GM03348 (cell line): Measurements from ENCODE around the gene GP5.

Experiments used
- DNase-seq: peaks from one replicate; pipeline ENCODE4 v3.0.0; 2012; ENCODE audit warnings: low spot score

Gene GP5

GRCh38 chr3:194376241-194376560 is 22.9 kb downstream of the GP5 start:
- DNase-seq, result no peak

GRCh38 chr3:194375473-194376240 is 23.4 kb downstream of the GP5 start:
- DNase-seq, result no peak

DNA sequence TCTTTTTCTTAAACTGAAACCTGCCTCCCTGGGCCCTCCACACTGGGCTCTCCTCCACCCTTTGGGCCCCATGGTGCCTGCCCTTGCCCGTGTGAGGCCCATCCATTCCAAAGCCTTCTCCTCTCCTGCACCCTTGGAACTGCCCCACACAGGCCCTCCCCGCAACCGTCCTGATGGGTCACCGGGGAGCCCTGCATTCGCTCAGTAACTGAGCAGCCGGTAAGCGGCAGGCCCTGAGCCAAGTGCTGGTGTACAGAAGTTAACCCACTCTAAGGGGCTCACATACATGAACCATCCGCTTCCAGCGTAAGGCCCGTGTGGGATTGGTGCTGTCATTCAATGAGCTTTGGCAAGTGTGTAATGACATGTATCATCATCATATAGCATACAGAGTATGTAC is 24.1 kb downstream of the GP5 start:
- DNase-seq, result no peak

- DNase-seq, result no peak
Observed at GRCh38 chr3:194373899-194374298, 25.2 kb downstream of the GP5 start.

DNA sequence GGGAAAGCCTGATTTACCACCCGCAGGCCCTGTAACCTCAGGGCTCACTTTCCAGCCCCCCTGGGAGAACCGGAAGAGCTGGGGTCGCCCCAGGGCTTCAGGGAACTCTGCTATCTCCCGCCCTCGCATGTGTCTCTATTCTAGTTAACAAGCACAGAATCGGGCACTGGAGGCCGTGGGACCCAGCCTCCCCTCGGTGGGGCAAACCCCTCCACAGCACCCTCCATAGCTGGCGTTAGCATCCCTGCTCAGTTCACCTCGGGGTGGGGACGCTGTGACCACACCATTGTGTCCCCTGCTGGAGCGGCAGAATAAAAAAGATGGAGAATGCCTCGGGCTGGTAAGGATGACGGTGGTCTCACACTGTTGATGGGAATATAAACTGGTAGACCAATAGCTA is 26.0 kb downstream of the GP5 start:
- DNase-seq, result no peak

GRCh38 chr3:194370753-194371152 is 28.3 kb downstream of the GP5 start:
- DNase-seq, result no peak

DNA sequence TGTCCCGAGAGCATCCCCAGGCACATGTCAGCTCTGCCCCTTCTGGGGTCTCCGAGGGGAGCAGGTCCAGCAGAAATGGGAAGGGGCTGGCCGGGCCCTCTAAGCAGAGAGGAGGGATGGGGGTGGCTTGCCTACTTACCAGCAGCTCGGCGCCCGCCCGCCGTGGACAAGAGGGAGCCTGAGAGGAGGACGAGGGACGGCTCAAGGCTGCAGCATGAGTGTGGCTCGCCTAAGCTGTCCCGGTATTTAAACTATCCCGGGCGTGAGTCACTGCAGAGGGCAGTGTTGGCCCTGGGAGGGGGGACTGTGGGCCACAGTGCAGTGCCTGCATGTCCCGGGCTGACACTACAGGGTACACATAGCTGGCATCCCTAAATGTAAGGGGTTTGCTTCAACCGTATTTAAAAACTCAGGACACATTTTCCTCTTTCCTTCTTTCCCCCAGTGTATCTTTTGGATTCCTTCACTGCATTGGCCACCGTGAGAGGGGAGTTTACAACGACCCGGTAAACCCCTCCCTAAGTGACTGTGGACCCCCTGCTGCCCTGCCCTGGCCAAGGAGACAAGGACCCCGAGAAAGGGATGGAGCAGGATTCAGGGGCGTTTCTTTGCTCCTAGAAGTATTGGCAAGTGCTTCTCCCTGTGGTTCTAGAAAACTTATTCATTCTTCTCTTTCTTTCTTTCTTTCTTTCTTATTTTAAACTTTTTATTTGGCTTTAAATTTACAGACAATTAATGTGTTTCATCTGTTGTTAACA is 29.4 kb downstream of the GP5 start, which contains the start of gene LRRC15:
Gene LRRC15 (minus strand): TSS at position 222 of the 758 bp plus-strand sequence. CDS start 8,700 bp downstream, outside the sequence.
- DNase-seq, result peak; percentile 89

- peak; percentile 20 for DNase-seq
Observed at GRCh38 chr3:194368918-194369317, 30.1 kb downstream of the GP5 start.

DNA sequence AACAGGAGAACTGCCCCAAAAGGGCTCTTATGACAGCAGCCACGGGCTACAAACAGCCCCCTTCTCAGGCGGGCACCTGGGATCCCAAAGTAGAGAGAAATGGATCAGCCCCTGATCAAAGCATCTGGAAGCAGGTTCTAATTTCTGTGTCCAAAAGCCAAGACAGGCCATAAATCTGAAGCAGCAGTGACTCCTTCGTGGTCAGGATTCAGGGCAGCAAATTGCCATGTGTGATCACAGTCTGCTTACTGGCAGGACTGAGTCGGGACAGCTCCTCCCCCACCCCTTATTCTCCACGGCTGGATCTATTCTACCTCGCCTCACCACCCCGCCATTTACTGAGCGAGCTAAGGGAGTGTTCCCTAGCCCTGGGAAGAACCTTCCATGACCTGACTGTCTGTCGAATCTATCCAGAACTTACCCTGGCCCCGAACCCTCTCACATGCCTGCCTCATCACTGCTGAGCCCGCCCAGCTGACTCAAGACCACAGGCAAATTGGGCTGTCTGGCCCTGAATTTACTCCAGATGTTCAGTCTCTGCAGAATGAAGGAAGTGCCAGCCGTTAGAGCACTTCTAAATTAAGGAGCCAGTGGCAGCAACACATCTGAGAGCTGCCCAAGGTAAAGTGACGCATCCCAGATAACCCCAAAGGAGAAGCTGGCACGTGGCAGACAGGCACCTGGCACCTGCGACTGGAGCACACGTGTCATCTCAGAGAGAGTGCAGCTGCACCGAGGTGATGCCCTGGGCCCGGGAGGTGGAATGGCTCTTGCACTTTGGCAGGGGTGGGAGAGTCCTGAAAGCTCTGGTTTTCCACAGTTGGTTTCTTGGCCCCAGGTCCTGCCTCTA is 30.8 kb downstream of the GP5 start:
- DNase-seq, result peak; percentile 87

- no peak for DNase-seq
Observed at GRCh38 chr3:194365978-194366490, 33.0 kb downstream of the GP5 start.

GRCh38 chr3:194365526-194365925 is 33.5 kb downstream of the GP5 start:
- no peak for DNase-seq

DNA sequence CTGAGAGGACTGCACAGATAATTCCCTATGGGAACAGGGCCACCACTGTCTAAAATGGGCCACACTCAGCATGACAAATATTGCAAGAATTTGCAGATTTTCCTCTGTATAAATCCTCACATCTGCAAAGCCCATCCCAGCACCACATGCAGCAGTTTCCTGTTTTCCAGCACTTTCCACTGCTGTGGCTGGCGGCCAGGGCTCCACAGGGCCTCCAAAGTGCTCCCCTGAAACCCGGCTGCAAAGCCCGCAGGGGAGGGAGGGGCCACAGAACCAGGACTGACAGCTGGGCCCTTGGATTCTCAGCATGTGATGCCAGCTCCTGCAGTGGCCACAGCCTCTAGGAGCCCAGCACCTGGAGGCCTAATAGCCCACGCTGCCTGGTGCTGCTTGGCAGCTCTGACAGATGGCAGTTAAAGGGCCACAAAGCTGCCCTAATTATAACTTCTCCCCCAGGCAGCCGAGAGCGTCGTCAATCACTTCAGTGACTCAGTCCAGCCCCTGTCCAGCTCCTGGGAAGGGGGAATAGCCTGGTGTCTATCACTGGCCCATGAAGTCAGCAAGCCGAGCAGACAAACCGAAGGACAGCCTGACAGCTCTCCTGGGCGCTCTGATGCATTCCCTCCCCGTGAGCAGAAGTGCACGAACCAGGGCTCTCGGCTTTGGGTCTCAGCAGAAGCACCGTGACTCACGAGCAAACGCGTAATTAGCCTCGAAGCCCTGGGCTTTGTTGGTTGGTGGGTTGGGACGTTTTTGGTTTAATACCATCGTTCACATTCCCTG is 34.2 kb downstream of the GP5 start:
- DNase-seq, result peak; percentile 86

DNA sequence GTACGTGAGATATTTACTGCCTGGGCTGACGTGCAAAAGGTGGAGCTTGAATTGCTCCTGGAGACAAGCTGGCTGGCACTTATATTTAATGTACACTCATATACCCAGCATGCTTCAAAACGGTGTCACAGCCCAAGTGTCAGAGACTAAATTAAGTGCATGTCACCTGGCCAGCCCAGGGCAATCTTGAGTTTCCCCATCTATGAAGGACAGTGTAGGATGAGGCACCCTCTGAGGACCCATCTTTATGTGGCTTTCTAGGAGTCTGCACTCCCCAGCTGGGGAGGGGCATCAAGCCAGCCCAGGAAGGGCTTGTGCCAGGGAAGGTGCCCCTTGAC is 34.8 kb downstream of the GP5 start:
- DNase-seq, result no peak

GRCh38 chr3:194360568-194360967 is 38.5 kb downstream of the GP5 start:
- DNase-seq, result no peak

DNA sequence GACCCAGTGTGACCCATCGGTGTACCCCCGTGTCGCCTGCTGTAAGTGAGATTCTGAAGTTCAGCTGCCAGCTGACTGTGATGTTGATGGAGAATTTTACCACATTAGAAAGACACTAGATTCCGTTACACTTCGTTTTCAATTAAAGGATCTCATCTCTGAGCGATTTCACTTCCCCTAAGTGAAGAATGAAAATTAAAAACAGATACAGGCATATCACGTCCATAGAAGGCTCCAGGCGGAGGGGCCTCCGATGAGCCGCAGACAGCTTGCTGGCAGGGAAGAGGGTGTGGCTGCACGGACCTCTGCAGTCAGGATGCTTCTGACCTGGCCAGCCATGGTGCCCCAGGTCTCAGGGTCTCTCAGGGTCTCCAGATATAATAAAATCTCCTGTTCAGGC is 41.4 kb downstream of the GP5 start:
- no peak for DNase-seq

DNA sequence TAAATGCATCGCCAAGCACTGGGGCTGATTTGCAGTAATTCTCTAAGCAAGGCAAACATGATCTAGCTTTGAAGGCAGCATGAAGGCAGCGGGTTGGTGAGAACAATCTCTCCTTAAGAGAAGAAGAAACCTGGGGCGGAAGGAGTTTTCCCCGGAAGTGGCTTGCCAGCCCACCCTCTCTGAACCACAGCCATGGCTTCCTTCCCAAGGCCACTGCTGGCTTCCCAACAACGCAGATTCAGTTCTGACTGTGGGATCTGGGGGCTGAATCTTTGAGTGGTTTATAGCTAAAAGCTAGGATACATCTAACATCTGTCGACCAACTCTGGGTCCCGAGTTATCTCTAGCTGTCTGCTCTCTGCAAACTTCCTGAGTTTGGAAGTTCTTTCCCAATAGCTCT is 43.7 kb downstream of the GP5 start:
- no peak for DNase-seq

DNA sequence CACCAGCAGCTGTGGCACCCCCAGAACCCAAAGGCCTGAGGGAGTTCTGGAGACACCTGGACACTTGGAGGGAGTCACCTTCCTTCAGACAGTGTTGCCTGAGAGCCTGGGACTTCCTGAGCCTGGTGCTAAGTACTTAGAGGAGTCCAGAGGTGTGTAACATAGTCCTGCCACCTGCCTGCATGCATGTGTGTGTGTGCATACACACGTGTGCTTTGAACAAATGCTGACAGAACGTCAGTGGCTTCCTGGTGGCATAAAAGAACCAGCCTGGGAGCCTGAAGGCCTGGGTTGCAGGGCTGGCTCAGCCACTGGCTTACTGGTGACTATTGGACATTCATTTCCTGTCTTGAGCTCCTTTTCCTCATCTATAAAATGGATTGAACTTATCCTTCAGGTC is 44.8 kb downstream of the GP5 start:
- DNase-seq, result no peak

DNA sequence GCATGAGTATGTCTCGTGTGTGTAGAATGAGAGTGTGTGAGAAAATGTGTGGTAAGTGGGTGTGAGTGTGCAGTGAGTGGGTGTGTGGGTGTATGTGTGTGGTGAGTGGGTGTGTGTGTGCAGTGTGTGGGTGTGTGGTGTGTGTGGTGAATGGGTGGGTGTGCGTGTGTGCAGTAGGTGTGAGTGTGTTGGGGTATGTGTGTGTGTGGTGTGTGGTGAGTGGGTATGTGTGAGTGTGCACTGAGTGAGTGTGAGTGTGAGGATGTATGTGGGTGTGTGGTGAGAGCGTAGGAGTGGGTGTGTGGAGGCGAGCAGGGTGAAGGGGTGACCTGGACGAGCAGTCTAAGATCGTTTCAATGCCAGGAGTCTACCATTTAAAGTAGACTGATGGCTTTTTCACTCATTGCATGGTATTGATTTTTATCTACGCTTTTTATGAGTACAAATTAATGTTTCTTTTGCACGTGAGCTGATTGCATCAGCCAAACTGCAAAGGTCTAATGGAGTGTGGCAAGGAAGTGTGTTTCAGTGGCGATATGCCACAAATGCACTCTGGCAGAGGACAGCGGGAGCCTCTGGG is 46.3 kb downstream of the GP5 start:
- DNase-seq, result no peak

GRCh38 chr3:194351952-194352536 is 47.0 kb downstream of the GP5 start:
- no peak for DNase-seq

- DNase-seq, result no peak
Observed at GRCh38 chr3:194351080-194351672, 47.9 kb downstream of the GP5 start, which contains the start of gene CPN2. Gene CPN2 (minus strand): TSS chr3:194351328. CDS start chr3:194342702, 8,626 bp downstream.

DNA sequence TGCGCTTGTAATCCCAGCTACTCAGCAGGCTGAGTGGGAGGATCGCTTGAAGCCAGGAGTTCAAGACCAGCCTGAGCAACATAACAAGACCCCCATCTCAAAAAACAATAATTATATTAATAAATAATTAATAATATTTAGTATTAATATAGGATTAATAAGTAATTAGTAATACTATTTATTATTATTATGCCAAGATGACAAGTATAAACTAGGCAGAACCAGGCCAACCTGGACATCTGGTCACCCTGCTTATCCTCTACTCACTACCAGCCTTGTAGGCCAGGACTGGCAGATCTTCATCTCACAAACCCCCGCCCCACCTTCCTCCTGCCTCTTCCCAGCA is 48.4 kb downstream of the GP5 start:
- DNase-seq, result no peak
